HT1080 (cell line): ENCODE data around the gene PCDH17. TPM values are rescaled to one million over a fixed set of nuclear protein-coding genes. Genes with fewer than 3 reads are reported as not detected.
A peak's percentile ranks its signal among the peaks of the same experiment; 100 is the strongest.

Source experiments
- DNase-seq: peaks from one replicate; pipeline ENCODE4 v3.0.0-alpha.2; 2015; ENCODE audit warnings: low read depth
- polyA plus RNA-seq, 2 experiments: library from polyadenylated mRNA; depleted of rRNA; stranded (reverse); fragments of >200 nt; gene quantifications; 2 replicates each; pipeline ENCODE4 v1.2.3, GENCODE V29; 2015
- total RNA-seq: library from RNA; depleted of rRNA; stranded (reverse); fragments of >200 nt; shearing (Covaris generic); gene quantifications from 2 replicates; pipeline ENCODE4 v1.2.3, GENCODE V29; 2014; rRNA removed

Gene PCDH17, protein sequence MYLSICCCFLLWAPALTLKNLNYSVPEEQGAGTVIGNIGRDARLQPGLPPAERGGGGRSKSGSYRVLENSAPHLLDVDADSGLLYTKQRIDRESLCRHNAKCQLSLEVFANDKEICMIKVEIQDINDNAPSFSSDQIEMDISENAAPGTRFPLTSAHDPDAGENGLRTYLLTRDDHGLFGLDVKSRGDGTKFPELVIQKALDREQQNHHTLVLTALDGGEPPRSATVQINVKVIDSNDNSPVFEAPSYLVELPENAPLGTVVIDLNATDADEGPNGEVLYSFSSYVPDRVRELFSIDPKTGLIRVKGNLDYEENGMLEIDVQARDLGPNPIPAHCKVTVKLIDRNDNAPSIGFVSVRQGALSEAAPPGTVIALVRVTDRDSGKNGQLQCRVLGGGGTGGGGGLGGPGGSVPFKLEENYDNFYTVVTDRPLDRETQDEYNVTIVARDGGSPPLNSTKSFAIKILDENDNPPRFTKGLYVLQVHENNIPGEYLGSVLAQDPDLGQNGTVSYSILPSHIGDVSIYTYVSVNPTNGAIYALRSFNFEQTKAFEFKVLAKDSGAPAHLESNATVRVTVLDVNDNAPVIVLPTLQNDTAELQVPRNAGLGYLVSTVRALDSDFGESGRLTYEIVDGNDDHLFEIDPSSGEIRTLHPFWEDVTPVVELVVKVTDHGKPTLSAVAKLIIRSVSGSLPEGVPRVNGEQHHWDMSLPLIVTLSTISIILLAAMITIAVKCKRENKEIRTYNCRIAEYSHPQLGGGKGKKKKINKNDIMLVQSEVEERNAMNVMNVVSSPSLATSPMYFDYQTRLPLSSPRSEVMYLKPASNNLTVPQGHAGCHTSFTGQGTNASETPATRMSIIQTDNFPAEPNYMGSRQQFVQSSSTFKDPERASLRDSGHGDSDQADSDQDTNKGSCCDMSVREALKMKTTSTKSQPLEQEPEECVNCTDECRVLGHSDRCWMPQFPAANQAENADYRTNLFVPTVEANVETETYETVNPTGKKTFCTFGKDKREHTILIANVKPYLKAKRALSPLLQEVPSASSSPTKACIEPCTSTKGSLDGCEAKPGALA (N-terminal part only)
- total RNA-seq = under 0.01 TPM in 1 of 2 replicates, not detected in the other
- 0.02 TPM in 2 replicates for polyA plus RNA-seq (2015; cell fraction: cytosol; rRNA removed)
- 0.07 and 0.11 TPM in 2 replicates for polyA plus RNA-seq (2015; cell fraction: nucleus; rRNA removed)

GRCh38 chr13:57631596-57632275, at the start of gene PCDH17:
Gene PCDH17 (plus strand): TSS chr13:57631744. CDS start chr13:57632547, 803 bp downstream.
- DNase-seq = peak; percentile 4

- DNase-seq = peak; percentile 8
Observed at GRCh38 chr13:57582032-57582431, 49.5 kb upstream of the PCDH17 start.

DNA sequence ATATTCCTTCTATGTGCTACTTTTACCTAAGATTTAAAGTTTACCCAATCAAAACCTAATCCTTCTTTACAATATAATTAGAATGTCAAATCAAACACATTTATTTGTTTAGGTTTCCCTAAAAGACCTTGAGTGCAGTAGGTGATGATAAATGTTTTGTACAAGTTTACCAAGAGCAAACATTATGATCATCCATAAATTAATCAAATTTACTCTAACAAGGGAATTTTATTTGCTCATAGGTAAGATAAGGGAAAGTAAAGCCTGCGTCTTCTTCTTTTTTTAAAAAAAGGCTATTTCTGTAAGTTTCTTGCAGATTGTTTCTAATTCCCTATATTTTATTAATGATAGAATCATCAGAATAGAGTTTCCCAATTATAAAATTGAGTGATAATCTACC, 48.0 kb upstream of the PCDH17 start:
- DNase-seq = no peak

GRCh38 chr13:57588639-57589038, 42.9 kb upstream of the PCDH17 start:
- DNase-seq = no peak

GRCh38 chr13:57595775-57596174, 35.8 kb upstream of the PCDH17 start:
- DNase-seq = no peak

- no peak for DNase-seq
Observed at GRCh38 chr13:57601536-57601935, 30.0 kb upstream of the PCDH17 start.

DNA sequence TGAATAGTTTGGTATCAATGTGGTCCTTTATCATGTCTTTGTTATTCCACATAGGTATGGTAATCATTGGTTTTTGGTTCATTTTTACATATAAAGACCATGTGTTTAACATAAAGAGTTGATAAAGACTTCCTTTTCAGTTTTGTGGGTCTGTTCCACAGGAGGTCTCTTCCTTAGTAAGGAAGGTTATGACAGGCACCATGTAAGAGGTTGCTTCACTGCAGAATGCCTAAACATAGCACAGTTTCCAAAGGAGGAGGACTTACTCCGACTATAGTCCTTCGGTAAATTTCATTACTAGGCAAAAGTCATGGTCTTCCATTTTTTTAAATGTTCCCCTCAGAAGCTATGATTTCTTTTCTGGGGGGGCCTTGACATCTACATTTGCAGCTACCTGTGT, 27.1 kb upstream of the PCDH17 start:
- DNase-seq = no peak

DNA sequence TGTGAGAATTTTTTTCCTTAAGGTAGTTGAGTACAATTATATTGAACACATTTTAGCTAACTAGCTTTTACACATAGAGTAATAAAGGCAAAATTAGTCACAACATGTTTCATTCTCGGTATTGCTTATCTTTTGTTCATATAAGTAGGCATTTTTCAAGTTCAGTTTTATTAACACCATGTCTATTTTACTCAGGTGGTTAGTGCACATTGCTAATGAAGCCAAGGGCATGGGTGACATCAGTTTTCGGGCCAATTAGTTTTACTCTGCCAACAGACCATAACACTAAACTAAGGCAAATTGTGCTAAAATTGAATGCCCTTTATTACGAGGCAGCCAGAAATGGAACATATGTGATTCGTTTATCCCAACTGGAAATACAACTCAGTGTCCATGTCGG, 19.6 kb upstream of the PCDH17 start:
- no peak for DNase-seq

GRCh38 chr13:57612568-57612967, 19.0 kb upstream of the PCDH17 start:
- no peak for DNase-seq

GRCh38 chr13:57624565-57625435, 6.7 kb upstream of the PCDH17 start:
- peak; percentile 55 for DNase-seq

DNA sequence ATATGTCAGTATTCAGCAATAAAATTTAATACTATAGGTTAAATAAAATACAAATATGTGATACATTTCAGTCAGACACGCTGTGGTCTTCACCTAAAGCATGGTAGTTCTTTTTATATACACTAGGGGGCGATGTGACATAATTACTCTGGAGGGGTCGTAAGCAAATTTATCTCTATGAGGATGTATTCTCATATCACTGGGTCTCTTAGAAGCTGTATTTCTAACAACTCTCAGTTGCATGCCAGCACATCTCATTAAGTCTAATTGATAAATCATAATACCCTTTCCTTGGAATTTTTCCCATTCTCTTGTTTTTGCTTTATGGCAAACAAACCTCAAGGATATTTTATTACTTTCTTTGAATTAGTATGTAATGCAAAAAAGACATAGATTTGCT, 3.9 kb upstream of the PCDH17 start:
- peak; percentile 11 for DNase-seq

- no peak for DNase-seq
Observed at GRCh38 chr13:57629391-57629804, 2.1 kb upstream of the PCDH17 start.

- no peak for DNase-seq
Observed at GRCh38 chr13:57629821-57630235, 1.7 kb upstream of the PCDH17 start.

DNA sequence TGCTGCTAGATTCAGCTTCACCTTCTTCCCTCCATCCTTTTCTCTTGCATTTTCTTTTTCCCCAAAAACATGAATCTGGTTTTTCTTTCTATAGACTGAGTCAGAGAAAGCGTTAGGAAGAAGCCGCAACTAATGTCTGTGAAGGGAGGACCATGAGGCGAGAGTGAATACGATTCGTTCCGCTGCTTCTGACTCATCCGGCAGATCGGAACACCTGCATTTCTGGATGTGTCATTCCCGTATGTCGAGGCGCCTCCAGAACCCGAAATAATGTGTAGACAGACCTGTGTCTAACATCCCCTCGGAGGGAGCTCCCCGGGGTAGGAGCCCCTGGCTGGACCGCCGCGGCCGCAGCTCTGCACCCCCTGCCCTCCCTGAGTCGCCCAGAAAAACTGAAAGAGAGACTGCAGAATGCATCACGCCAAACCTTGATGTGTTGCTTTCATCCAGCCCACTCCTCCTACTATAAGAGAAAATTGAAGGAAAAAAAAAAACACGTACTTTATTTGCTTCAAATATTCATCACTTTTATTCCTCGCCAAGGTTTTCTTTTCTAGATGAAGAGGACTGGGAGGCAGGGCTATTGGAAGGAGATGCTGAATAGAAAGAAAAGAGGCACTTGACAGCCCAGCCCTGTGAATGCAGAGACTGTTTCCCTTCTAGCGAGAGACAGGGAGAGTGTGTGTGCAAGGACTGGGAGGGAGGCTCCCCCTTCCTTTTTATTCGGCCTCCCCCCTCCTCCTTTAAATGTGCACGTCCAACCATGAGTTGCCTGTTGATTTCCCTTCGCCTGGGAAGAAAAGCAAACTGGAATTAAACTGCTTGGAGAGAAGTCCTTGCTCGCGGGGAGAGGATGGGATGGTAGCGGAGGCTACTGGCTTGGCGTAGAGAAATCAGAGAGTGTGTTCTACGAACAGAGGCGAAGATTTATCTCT, 616 bp upstream of the PCDH17 start:
- DNase-seq = no peak

DNA sequence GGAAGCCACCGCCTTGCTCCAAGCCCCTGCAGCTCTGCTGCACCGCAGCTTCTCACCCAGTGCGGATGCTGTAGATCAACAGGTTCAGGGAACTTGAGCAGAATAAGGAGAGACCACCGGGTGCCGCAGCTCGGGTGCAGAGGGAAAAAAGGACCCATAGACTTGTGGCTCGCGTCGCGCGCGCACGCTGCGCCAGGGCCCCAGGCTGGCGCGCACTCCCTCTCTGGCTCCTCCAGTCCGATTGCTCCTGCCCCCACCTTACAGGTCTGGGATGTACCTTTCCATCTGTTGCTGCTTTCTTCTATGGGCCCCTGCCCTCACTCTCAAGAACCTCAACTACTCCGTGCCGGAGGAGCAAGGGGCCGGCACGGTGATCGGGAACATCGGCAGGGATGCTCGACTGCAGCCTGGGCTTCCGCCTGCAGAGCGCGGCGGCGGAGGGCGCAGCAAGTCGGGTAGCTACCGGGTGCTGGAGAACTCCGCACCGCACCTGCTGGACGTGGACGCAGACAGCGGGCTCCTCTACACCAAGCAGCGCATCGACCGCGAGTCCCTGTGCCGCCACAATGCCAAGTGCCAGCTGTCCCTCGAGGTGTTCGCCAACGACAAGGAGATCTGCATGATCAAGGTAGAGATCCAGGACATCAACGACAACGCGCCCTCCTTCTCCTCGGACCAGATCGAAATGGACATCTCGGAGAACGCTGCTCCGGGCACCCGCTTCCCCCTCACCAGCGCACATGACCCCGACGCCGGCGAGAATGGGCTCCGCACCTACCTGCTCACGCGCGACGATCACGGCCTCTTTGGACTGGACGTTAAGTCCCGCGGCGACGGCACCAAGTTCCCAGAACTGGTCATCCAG, 964 bp downstream of the PCDH17 start:
- DNase-seq = no peak

GRCh38 chr13:57633141-57633949, 1.8 kb downstream of the PCDH17 start:
- DNase-seq = no peak
